GM21390 (cell line): ENCODE data around the gene INSRR.

ENCODE experiments used
- ATAC-seq: cut with Tn5 transposase; IDR thresholded peaks from one replicate; pipeline ENCODE4 v1.9.1; 2021; ENCODE audit not compliant: unreplicated experiment

INSRR gene

GRCh38 chr1:156852418-156852874, 6.5 kb downstream of the INSRR start:
- ATAC-seq = no peak

GRCh38 chr1:156851779-156852417, 7.0 kb downstream of the INSRR start:
- no peak for ATAC-seq

GRCh38 chr1:156849151-156849496, 9.8 kb downstream of the INSRR start:
- no peak for ATAC-seq

GRCh38 chr1:156848461-156849150, 10.3 kb downstream of the INSRR start:
- ATAC-seq = no peak

GRCh38 chr1:156847591-156848460, 11.1 kb downstream of the INSRR start:
- no peak for ATAC-seq

GRCh38 chr1:156846643-156847042, 12.3 kb downstream of the INSRR start:
- ATAC-seq = no peak

- ATAC-seq = no peak
Measured at GRCh38 chr1:156845953-156846545, 12.9 kb downstream of the INSRR start.

GRCh38 chr1:156845055-156845952, 13.6 kb downstream of the INSRR start:
- no peak for ATAC-seq

GRCh38 chr1:156844638-156845037, 14.3 kb downstream of the INSRR start:
- no peak for ATAC-seq

- ATAC-seq = no peak
Measured at GRCh38 chr1:156844102-156844501, 14.8 kb downstream of the INSRR start.

- ATAC-seq = no peak
Measured at GRCh38 chr1:156842618-156843300, 16.2 kb downstream of the INSRR start.

- no peak for ATAC-seq
Measured at GRCh38 chr1:156841295-156841855, 17.5 kb downstream of the INSRR start.

- no peak for ATAC-seq
Measured at GRCh38 chr1:156840898-156841279, 18.0 kb downstream of the INSRR start.

GRCh38 chr1:156840186-156840897, 18.6 kb downstream of the INSRR start:
- no peak for ATAC-seq

- no peak for ATAC-seq
Measured at GRCh38 chr1:156839426-156840109, 19.3 kb downstream of the INSRR start.

- ATAC-seq = no peak
Measured at GRCh38 chr1:156838972-156839371, 19.9 kb downstream of the INSRR start.

- ATAC-seq = no peak
Measured at GRCh38 chr1:156836892-156837291, 22.0 kb downstream of the INSRR start.

GRCh38 chr1:156836041-156836654, 22.8 kb downstream of the INSRR start:
- ATAC-seq = peak; percentile 58
